SHP77 (cell line): ENCODE results near the gene MBD5.

Experiments used
- DNase-seq, 2 experiments: peaks; one replicate each; lab custom pipeline; 2025; lab: John Stamatoyannopoulos, UW

Gene MBD5

DNA sequence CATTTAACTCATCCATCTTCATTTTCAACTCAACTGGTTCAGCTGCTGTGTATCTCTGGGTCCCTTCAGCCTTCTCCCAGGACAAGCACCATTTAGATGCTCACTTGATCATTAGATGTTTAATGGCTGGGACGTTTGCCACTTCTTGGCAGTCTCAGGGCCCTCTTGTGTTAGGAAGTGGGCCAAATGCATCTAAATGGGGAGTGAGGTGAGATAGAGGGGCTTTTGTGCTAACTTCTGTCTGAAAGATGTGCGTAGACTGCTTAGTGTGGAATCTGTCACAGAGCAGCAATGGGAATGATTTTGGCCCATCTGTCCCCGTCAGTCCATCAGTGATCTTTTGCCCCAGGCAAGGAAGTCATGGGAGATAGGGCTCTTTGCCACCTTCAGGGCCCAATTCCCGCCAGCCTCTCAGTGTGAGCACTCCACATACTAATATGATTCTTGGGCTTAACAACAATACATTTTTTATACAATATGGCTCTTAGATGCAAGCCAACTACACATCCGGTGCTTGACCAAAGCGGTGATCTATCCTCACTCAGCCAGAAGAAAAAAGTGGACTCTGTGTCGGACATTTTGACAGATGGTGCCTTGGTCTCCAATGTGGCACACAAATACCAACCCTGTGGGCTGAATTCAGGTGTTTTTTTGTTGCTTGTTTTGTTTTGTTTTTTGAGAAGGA, 528.0 kb downstream of the MBD5 start:
- no peak for DNase-seq

DNA sequence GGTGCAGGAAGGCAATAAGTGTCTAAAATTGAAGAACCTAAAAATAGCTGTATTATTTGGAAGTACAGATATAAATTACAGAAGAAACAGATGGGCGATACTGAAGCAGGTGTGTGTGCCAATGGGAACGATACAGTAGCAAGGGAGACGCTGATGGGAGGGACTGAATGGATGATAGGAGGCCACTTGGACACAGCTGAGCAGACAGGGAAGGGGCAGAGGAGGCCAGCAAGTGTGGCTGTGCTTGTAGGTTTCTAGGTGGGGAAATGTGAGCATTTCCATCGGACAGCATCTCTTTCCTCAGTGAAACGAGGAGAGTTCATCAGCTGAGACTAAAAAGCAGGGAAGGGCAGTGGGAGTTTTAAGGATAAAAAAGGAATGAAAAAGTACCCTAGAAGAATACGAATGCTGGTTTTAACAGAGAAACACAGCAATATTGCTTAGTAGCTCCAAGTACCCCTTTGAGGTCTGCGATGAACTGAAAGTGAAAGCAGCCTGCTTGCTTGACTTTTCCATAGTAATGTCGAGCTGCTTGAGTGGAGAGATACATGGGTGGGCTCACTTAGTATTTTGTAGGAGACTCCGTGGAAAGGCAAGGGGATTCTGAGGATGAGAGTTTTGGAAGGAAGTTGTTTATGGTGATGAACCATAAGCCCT, 531.9 kb downstream of the MBD5 start:
- peak; percentile 4 to 33 for DNase-seq

DNA sequence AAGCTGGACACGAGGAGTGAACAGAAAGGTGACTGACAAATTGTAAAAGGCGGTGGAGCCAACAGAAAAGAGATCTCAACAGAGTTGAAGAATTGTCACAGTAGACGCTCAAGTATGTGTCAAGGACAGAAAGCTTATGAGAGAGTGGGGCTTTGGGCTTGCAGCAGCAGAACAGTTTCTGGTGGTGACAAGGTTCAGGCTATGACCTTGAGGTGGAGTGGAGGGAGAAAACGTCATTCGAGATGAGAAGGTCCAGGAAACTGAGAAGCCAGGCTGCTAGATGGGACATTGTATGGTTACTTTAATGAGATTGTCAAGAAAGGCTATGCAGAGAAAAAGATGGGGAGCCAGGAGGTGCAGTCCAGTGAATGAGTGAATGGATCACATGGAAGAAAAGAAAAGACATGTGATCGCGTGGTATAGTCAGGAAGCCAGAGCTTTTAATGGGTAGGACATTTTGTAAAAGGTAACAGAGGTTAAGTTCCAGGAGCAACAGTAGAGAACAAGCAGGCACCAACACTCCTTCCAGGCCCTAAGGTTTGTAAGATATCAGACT, 532.5 kb downstream of the MBD5 start:
- DNase-seq = no peak

DNA sequence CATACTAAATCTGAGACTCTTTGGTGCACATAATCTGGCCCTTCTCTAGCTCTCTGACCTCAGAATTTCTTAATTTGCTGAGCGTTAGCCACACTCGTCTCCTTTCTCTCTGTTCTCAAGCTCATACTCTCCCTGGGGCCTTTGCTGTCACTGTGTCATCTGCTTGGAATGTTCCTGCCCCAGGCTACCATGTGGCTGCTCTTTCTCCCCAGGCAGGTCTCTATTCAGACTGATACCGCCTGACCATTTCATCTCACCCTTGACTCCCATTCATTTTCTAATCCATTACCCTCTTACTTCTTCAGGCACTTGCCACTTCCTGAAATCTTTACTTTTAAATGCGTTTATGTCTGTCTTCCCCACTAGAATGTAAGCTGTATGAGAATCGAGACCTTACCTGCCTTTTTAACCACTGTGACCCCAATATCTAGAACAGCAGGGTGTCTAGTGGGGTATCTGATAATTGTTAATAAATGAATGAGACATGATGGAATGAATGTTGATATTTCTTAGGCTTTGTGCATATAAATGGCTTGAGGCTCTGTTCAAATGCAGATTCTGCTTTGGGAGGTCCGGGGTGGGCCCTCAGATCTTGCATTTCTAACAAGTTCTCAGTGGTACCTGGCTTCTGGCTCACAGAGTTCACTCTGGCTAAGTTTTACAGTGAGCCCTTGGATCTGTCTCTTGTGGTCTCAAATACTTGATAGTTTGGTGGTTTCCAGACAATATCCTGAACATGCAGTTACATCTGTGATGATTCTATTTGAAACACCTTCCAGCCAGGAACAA, 533.8 kb downstream of the MBD5 start:
- no peak for DNase-seq

DNA sequence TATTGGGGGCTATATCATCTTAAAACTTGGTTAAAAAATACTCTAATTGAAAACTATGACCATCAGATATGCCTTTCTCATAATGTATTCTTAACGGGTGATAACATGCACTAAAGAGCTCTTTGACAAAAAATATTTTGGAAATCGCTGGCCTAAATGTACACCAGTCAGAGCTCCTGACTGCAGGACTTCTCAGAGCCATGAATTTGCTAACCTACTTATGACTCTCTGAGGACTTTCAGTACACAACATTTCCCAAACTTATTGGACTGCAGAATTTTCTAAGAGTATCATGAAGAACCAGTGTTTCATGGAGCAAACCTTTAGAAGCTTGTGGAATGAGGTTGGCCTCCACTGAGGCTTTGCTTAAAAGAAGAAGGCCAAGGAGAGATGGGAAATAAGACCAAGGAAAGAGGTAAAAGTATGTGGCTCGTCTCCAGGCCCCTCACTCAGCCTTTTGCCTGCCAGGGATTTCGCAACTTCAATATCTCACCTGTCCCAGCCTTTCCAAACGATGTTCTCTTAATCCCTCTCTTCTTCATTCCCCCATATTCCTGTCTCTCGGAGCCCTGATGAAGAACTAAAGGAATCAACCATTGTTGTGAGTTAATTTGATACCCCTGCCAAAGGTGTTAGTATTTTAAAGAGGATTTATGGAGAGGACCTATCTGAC, 534.9 kb downstream of the MBD5 start:
- no peak for DNase-seq

DNA sequence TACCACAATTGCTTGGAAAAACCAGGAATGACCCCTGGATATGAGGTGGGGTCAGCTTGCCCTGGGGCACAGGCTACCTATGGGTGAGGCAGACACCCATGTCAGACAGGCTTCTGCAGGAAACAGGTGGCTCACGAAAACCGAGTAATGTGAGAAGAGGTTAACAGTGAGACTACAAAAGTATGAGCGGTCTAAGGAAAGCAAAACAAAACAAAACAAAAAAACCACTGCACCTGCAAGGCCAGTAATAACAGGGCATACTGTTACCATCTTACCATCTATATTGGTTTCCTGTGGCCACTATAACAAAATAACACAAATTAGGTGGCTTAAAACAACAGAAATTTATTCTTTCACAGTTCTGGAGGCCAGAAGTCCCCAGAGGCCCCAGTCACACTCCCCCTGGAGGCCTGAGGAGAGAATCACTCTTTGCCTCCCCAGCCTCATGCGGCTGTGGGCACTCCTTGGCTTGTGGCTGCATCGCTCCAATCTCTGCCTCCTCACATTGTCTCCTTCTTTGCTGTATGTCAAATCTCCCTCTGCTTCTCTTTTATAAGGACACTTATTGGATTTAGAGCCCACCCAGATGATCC, 537.0 kb downstream of the MBD5 start:
- no peak for DNase-seq

DNA sequence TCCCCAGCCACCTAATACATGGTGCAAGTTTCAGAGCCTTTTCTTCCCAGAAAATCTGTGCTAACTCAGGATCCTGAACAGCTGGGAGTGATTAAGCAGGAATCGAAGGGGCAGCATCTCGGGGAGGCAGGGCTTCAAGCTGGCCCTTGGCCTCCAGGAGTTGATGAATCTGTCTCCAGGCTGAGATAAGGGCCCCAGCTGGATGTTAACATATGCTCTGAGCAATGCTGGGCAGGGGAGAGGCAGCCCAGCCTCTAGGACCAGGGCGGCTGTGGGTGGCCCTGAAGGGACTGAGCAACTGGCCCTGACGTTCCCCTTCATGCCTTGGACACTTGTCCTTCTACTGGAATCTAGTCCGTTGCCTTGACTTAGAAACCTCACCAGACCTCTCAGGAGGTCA, 539.6 kb downstream of the MBD5 start:
- no peak for DNase-seq

DNA sequence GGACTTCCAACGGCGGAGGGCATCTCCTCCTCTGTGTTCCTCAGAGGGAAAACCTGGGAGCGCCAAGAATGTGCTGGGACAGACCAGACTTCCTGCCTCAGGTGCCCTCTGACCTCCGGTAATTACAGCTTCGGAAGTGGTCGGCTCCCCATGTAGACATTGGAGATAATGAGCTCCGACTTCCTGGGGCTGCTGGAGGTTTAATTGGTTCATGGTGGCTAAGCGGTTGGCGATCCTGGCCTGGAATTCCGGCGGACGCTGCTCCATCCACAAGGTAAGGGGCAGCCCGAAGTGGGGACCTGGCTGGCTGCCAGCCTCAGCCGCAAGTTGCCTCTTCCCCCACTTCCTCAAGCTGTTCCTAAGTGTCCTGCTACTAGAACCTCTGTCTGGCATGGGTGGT, 540.5 kb downstream of the MBD5 start:
- DNase-seq = no peak

DNA sequence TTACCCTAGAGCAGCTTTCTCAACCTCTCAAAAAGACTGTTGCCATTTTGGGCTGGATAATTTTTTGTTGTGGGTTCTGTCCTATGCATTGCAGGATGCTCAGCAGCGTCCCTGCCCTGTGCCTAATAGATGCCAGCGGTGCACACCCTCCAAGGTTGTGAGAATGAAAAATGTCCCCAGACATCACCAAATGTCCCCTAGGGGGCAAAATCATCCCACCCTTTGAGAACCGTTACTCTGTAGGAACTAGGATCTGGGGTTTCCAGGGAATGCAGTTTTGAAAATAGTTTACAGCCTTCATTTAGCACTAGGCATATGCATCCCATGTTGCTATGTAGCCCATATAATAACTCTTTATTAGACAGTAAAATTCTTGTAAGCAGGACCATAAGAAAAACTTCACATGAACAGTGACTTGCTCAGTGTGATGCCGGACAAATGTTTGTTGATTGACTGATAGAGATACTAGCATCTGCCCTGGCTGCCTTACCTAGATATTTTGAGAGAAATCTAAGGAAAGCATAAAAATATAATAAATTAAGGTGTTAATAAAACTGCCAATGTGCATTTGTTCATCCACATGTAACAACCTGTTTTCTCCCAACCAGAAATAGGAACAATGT, 544.5 kb downstream of the MBD5 start:
- DNase-seq = no peak
